Right atrium auricular region (tissue), 2 donors: ENCODE results near the gene EQTN. TPM values are rescaled to one million over a fixed set of nuclear protein-coding genes. Genes with fewer than 3 reads are reported as not detected.

ENCODE experiments used
- DNase-seq: peaks from one replicate; pipeline ENCODE4 v3.0.0-alpha.2; 2019; ENCODE audit warnings: low spot score
- H3K27ac ChIP-seq, 2 donors: fragments of 200-600 bp; sonication (generic); 1 replicate in 1 of 2; 2 replicates in 1 of 2; pipeline ENCODE4 v1.5.1; 2016 to 2019
- H3K27me3 ChIP-seq, 2 donors: fragments of 200-600 bp; sonication (generic); one replicate each; pipeline versions ENCODE4 v1.5.1 to v1.6.0; 2017 to 2019
- H3K36me3 ChIP-seq: fragments of 200-600 bp; sonication (generic); one replicate; pipeline ENCODE4 v1.5.1; 2016
- H3K4me1 ChIP-seq, 2 donors: fragments of 200-600 bp; sonication (generic); one replicate each; pipeline versions ENCODE4 v1.5.1 to v1.6.0; 2017 to 2019
- H3K4me3 ChIP-seq, 2 donors: fragments of 200-600 bp; sonication (generic); 1 replicate in 1 of 2; 2 replicates in 1 of 2; pipeline ENCODE4 v1.5.1; 2017 to 2019; ENCODE audit warnings: mild to moderate bottlenecking in 1 of 2, moderate library complexity in 1 of 2
- H3K9me3 ChIP-seq, 2 donors: fragments of 200-600 bp; sonication (generic); one replicate each; pipeline ENCODE4 v1.5.1; 2019
- CTCF ChIP-seq, 2 donors: fragments of 200-600 bp; sonication (generic); IDR thresholded peaks; one replicate each; pipeline ENCODE4 v1.5.1; 2019; ENCODE audit warnings: antibody characterized with exemption in 2 of 2
- total RNA-seq, 2 donors: library from RNA; depleted of rRNA; stranded (reverse); fragments of >200 nt; gene quantifications; one replicate each; pipeline ENCODE4 v1.1.0, GENCODE V29; 2016

EQTN gene
- total RNA-seq, 2 donors from 2014 or later = not detected

DNA sequence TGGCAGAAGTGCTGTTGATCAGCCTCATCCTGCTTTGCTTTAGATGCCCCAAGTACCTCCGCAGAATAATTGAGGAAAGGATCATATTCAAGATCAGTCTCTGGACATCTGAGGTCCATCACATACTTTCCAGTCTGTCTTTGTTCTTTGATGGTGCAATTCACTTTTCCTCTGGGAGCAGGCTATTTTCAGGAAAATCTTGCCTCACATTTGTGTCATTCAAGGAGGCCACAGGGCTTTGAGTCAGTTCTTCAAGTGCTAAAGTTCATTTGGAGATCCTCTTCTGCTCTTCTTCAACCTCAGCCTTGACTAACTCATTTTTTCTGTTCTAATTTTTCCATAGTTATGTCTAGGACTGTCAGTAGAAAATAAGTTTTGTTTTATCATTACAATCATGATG lies 18.6 kb downstream of the EQTN start:
- Histone ChIP-seq H3K4me1 (peaks cover 0 to 5% of the 10 kb centered on the region in 2 donors), H3K9me3 (no peaks in the 10 kb centered on the region), H3K27ac (no peak overlapping the region), H3K4me3 (no peak overlapping the region), H3K36me3 (no peaks in the 10 kb centered on the region), H3K27me3 (no peaks in the 10 kb centered on the region)
- no peak for DNase-seq
- TF ChIP-seq CTCF (IDR thresholded peaks at IDR 0.05) = no peak

GRCh38 chr9:27276193-27277030 lies 20.5 kb downstream of the EQTN start:
- Histone ChIP-seq H3K36me3 (no peaks in the 10 kb centered on the region), H3K4me3 (no peak overlapping the region), H3K4me1 (peaks cover 0 to 5% of the 10 kb centered on the region in 2 donors), H3K27ac (no peak overlapping the region), H3K9me3 (no peaks in the 10 kb centered on the region), H3K27me3 (no peaks in the 10 kb centered on the region)
- no peak for DNase-seq
- TF ChIP-seq CTCF (IDR thresholded peaks at IDR 0.05) = peak; percentile 71 to 92

DNA sequence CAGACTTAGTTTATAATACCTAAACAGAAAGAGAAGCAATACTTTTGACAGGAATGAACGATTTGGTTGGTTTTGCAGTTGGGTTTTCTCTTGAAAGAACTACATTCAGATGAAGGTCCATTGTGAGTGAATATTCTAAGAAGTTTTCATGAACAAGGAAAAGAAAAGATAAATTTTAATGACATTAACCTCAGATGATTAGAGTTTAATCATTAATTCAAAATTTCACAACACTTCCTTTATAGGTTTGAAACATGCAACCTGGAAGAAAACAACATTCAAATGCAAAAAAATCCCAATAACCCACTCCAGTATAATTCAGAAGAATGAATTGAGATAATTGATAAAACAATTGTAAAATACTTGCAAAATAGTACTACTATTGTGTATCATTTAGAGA lies 23.8 kb downstream of the EQTN start:
- H3K4me3 ChIP-seq = no peak overlapping the region
- H3K36me3 ChIP-seq = no peaks in the 10 kb centered on the region
- no peak for DNase-seq
- H3K27me3 ChIP-seq = no peaks in the 10 kb centered on the region
- no peaks in the 10 kb centered on the region for H3K9me3 ChIP-seq
- no peak for TF ChIP-seq CTCF (IDR thresholded peaks at IDR 0.05)
- no peak overlapping the region for H3K27ac ChIP-seq
- peaks cover 0 to 5% of the 10 kb centered on the region in 2 donors for H3K4me1 ChIP-seq

DNA sequence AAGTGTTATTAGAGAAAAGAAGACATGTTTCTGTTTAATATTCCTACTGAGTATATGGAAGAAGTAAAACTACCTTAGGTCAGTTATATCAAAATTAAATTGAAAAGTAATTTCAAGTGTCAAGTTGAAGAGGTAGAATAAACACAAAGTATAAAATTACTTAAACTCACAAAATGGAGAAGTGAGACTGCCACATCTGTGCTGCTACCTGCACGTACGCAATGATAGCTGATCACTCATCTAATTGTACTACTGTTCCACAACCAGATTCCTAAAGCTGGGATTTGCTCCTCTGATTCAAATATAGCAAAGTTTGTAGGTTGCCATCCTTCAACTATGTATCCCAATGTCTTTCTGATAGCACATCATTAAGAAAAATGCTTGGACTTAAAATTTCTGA lies 24.8 kb downstream of the EQTN start:
- H3K27ac ChIP-seq = no peak overlapping the region
- H3K4me1 ChIP-seq = peaks cover 0 to 5% of the 10 kb centered on the region in 2 donors
- H3K9me3 ChIP-seq = no peaks in the 10 kb centered on the region
- H3K27me3 ChIP-seq = no peaks in the 10 kb centered on the region
- no peaks in the 10 kb centered on the region for H3K36me3 ChIP-seq
- H3K4me3 ChIP-seq = no peak overlapping the region
- TF ChIP-seq CTCF (IDR thresholded peaks at IDR 0.05) = no peak
- DNase-seq = no peak

DNA sequence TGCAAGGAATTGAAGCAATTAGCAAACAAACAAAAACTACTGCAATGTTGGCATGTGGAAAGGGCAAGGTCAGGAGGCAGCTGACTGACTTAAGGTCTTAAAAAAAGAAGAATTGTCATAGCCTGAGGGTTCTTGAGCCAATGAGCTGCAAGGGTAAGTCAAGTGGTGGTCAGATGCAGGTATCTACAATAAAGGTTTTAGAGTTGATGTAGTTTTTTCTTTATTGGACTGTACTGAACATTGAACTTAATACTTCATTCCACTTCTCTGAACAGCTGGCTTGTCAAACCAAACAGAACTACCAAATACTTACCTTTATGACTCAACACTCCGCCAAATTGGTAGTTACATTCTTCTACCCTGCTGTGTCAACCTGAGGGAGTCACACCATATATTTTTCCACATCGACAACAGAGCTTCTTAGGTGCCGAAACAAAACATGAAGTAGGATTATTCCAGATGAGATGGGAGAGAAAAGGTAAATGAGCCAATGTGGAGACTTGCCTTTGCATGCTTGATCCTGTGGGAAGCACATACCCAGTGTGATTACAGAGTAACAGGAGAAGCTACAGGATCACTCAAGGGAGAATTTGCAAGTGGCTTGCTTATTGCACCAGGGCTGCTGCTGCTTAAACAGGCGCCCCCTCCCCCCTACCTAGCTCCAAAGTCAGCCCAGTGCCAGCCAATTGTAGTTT lies 35.3 kb downstream of the EQTN start:
- Histone ChIP-seq H3K9me3 (no peaks in the 10 kb centered on the region), H3K36me3 (no peaks in the 10 kb centered on the region), H3K27me3 (no peaks in the 10 kb centered on the region), H3K27ac (no peak overlapping the region), H3K4me3 (no peak overlapping the region), H3K4me1 (no peaks in the 10 kb centered on the region)
- TF ChIP-seq CTCF (IDR thresholded peaks at IDR 0.05) = no peak
- DNase-seq = no peak
